Inflammatory macrophage treated with lipopolysaccharide for 4 hours (primary cell): ENCODE data around the gene CPED1.
"Not testable (repeated sequence)": the region's sequence is repeated elsewhere in the genome, so short reads cannot be mapped to it uniquely, and the experiment has no call there.

Experiments
- DNase-seq: peaks from one replicate; pipeline ENCODE4 v3.0.0-alpha.2; 2020

The CPED1 gene

DNA sequence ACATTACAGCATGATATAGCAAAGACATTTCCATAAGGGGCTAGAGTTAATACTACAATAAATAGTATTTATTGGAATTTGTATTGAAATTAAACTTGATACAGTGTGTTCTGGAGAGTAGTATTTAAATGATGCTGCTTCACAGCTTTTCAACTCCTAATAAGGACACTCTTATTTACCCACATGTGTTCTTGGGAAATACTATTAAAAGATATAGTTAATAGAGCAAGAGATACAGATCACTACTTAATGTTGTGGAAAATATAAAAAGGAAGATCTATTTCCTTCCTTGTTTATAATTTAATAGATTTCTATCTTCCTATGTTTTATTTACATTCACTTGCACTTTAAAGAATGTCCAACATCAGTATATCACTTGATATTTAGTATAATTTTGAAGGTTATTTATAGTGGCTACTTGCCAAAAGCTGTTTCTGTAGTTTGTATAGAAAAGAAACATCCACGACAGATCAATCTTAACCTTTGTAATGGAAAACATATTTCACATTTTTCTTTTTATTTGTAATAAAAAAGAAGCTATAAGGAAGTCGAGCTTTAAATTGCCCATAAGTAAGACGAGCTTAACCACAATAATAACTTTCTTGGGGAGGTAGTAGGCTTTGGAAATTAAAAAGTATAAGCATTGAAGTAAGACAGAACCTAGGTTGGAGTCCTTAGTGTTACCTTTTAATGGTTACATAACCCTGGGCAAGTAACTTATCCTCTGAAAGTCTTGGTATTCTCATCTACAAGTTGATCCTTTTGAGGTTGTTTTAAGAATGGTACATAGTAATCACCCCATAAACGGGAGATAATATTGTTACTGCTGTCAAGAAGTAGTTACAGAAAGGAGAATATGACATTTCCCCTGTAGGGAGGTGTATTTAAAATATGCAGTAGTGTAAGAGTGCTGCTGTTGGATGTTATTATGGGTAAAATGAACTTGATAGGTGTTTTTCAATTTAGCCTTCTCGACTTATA lies 32.8 kb downstream of the CPED1 start:
- DNase-seq = no peak

DNA sequence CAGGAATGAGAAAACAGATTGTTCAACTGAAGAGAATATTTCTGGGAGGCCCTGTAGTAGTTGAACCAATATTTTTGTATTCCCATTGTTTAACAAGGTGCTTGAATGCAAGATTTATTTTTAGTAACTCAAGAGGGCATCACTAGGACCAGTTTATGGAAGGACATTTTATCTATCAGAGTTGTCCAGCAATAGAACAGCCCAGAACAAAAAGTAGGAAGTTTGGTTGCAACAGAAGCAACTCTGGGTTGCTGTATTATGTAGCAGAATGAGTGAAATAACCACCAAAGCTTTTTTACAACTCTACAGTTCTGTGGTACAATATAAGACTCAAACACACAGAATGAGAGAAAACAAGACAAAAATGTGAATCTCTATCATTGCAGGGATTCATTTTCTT lies 34.7 kb downstream of the CPED1 start:
- peak; percentile 68 for DNase-seq

GRCh38 chr7:121023683-121024511 lies 35.4 kb downstream of the CPED1 start:
- DNase-seq = no peak

GRCh38 chr7:121024611-121025010 lies 36.1 kb downstream of the CPED1 start:
- DNase-seq = no peak

DNA sequence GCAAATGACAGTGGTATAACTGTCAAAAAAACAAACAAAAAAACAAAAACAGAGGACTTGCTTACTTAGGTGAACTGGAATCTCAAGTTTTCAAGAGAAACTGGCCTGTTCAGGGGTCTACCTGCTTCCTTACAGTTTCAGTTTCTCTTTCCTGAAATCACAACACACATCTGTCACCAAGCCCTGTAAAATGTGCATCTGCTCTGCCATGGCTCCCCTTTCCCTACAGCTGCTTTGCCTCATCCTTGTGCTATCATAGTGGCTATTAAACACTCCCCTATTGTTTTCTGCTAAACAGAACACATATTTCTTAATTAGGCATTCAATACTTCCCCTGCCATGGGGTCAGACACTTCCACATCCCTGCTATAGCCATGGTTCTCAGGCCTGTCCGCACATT lies 37.6 kb downstream of the CPED1 start:
- no peak for DNase-seq

DNA sequence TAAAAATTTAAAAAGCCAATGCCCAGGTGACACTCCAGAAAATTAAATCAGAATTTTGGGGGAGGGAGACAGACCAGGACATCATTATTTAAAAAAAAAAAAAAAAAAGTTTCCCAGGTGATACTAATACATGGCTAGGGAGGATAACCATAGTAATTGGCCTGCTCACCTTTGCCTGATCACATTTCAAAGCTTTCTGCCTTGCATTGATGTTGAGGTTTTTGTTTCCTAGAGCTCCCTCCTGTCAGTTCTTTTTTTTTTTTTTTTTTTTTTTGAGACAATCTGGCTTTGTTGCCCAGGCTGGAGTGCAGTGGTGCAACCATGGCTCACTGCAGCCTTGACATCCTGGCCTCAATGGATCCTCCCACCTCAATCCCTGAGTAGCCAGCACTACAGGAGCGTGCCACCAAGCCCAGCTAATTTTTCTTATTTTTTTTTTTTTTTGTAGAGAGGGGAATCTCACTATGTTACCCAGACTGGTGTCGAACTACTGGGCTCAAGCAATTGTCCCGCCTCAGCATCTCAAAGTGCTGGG lies 38.1 kb downstream of the CPED1 start:
- no peak for DNase-seq

DNA sequence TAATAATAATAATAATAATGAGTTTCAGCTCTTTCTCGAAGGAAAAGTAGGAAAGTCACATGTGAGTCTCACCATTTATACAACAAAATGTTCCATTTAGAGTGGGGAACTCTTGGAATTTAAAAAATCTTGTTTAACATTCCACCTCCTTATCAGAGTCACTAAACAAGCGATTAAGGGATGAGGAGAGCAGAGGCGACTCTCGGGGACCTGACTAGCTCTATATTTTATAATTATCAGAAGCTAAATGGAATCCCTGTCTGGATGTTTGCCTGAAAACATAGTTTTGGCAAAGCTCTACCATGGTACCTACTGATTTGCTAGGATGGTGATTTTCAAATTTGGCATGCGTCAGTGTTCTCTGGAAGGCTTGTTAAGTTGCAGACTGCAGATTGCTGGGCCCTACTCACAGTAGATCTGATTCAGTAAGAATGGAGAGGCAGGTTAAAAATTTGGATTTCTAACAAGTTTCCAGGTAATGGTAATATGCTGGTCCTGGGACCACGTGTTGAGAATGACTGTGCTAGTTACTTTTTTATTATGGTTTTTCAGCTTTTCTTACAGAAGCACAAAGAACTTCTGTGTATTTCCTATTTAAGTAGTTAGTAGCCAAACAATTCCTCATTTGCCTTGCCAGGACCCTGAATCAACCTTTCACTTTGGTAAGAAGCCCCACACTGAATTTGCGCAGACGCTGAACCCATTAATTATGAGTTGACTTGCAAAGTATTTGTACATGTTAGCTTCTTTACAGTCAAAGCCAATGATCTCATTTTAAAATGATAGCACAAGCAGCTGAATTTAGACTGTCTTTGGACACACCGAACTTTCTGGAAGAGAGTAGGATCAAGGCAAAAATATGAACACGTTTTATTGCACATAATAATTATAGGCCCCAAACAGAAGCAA lies 39.5 kb downstream of the CPED1 start:
- DNase-seq = no peak

- no peak for DNase-seq
These were observed 40.8 kb downstream of the CPED1 start for GRCh38 chr7:121029302-121029701.

GRCh38 chr7:121030308-121030707 lies 41.8 kb downstream of the CPED1 start:
- DNase-seq = no peak

DNA sequence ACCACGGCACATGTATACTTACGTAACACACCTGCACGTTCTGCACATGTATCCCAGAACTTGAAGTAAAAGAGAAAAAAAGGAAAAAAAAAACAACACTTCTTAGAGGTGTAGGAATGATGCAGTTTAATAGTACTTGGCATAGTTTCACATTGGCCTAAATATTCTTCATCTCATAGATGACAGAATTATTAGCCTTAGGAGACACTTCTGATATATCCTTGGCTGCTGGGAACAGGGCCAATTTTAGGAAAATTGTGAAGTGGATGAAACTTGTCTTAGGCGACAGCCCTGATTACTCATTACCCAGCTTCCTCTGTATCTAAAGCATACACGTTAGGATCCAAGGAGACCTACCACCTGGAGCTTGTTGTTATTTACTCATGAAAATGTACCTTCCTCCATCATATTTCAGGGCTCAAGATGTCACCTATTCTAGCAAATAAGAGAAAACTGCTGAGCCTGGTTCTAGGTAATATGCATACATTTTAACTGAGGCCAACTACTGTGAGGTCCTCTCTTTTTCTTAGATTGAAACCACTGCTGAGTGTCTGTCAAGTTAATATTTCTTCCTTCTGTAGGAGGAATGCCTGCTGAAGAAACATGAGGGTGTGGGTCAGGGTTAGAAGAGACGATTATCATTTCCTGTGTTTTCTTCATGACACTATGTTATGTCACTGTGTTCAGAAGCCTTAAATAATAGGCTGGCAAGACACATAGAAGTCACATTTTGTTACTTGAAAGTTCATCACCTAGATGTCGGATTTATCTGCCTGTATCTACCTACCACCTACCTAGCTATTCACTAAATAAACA lies 44.3 kb downstream of the CPED1 start:
- no peak for DNase-seq

DNA sequence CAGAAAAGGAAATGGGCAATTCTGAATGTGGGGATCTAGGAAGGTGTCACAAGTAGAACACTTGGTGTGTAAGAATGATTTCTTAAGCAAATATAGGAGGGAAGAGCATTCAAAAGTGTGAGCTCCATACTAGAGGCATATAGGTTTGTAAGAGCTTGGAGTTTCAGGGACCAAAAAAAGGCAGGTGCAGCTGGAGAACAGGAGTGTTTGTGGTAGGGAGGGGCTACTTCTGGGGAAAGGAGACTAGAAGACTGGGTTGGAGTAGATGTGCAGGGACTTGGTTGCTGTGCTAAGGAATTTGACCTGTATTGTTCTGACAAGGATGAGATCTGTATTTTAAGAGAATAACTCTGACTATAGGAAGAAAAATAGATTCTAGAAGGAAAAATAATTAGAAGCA lies 46.4 kb downstream of the CPED1 start:
- DNase-seq = no peak

DNA sequence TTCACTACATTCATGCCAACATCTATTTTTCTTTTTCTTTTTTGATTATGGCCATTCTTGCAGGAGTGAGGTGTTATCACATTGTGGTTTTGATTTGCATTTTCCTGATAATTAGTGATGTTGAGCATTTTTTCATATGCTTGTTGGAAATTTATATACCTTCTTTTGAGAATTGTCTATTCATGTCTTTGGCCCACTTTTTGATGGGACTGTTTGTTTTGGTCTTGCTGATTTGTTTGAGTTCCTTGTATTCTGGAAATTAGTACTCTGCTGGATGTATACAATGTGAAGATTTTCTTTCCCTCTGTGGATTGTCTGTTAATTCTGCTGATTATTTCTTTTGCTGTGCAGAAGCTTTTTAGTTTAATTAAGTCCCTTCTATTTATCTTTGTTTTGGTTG lies 48.3 kb downstream of the CPED1 start:
- DNase-seq = not testable (repeated sequence)

- not testable (repeated sequence) for DNase-seq
These were observed 48.8 kb downstream of the CPED1 start for GRCh38 chr7:121037329-121037728.

GRCh38 chr7:121037957-121038716 lies 49.6 kb downstream of the CPED1 start:
- no peak for DNase-seq

DNA sequence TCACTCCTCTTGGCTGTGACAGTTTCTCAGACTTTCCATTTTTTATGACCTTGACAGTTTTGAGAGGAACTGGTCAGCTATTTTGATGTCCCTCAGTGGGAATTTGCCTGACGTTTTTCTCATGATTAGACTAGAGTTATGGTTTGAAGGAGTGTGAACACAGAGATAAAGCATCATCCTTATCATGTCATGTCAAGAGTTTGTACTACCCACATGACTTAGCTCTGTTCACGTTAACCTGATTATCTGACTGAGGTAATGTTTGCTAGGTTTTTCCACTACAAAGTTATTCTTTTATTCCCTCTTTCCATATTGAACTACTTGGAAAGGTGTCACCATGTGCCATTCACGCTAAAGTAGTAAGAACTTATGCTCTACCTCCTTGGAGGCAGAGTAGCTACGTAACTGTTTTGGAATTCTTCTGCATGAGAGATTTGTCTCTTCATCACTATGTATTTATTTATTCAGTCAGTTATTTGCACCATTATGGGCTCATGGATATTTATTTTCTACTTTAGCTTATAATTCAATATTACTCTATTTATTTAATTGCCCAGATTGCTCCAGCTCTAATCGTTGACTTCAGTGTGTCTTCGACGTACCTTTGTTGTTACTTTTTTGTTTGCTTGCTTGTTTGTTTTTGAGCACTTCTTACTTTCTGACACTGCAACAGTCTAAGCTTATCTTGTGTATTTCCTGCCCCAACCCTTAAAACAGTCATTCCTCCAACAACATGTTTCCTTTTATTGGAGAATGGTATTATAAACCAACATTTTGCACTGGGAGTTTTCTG lies 50.4 kb downstream of the CPED1 start:
- DNase-seq = no peak

DNA sequence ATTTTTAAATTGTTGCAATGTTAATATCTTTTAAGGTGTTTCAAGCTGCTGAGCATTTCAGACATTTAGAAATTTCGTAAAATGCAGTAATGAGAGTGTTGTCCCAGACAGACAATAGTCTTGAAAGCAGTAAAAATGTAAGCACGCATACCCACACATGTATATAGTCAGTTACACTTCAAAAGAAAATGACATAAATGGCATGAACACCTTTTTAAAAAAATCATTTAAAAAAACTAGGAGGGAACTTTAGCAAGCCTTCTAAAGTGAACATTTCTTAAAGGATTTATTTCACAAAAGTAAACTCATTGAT lies 51.0 kb downstream of the CPED1 start:
- DNase-seq = no peak

- DNase-seq = no peak
These were observed 51.5 kb downstream of the CPED1 start for GRCh38 chr7:121039994-121040393.

- no peak for DNase-seq
These were observed 53.1 kb downstream of the CPED1 start for GRCh38 chr7:121041516-121042148.

- no peak for DNase-seq
These were observed 53.7 kb downstream of the CPED1 start for GRCh38 chr7:121042195-121042594.

DNA sequence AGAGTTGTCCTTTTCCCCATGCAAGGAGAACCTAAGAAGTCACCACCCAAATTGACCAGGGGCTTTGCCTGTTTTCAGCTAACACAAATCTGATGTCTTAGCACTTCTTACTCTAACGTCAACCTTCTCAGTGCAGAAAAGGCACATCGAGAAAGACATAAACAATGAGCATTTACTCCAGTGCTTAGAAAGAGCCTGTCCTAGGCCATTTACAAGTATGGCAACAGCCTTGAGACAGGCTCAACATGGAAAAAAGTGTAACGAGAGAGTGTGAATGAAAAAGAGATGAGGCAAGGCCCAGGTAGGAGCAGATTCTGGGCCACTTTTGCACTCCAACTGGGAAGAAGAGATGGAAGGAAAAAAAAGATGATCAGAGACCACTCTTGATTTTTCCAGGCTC lies 54.4 kb downstream of the CPED1 start:
- DNase-seq = no peak
